ENCODE data around the gene GAB4.
A peak's percentile ranks its signal among the peaks of the same experiment; 100 is the strongest.

Gene GAB4

DNA sequence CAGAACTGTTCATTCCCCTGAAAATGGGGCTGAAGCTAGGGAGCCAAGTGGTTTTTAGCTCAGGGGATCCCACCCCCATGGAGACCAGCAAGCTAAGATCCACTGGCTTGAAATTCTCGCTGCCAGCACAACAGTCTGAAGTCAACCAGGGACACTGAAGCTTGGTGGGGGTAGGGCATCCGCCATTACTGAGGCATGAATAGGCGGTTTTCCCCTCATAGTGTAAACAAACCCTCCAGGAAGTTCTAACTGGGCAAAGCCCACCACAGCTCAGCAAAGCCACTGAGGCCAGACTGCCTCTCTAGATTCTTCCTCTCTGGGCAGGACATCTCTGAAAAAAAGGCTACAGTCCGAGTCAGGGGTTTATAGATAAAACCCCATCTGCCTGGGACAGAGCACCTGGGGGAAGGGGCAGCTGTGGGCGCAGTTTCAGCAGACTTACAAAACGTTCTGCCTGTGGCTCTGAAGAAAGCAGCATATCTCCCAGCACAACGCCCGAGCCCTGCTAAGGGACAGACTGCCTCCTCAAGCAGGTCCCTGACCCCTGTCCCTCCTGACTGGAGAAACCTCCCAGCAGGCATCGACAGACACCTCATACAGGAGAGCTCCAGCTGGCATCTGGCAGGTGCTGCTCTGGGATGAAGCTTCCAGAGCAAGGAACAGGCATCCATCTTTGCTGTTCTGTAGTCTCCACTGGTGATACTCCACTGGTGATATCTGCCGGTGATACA, 32.7 kb downstream of the GAB4 start:
- DNase-seq = no peak

- DNase-seq = no peak
Observed at GRCh38 chr22:16974298-16975084, 33.5 kb downstream of the GAB4 start.

GRCh38 chr22:16973591-16974297, 34.3 kb downstream of the GAB4 start:
- no peak for DNase-seq

DNA sequence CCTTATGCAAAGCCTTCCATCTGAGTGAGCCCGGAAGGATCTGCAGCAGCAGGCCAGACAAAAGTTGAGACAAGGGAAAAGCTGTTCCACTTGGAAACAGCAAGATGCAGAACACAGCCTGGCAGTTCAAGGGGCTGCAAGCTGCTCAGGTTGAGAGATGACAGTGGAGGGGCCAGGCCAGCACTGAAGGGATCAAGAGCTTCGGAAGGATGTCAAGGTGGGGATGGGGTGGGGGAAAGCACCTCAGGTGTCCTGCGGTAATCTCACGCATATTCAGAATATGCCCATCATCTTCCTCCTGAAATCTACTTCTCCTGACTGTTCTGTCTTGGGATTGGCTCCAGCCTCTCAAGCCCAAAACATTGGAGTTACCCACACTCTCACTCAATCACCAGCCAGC, 35.7 kb downstream of the GAB4 start:
- no peak for DNase-seq

DNA sequence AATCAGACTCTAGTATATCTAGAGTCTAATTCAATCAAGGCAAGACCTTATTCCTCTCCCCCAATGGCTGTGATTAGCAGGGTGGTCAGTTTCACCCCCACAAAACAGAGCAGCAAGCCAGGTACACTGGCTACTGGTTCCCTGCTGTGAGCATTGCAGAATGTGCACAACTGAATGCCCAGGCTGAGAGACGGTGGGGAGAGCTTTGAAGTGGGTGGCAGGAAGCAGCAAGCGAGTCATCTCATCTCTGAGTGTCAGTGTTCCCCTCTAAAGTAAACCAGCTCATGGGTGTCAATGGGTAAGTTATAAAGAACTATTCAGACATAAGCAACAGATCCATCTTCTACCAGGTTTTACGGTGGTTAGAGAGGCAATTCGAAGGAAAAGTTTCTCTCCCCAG, 37.6 kb downstream of the GAB4 start:
- DNase-seq = peak; percentile 14

DNA sequence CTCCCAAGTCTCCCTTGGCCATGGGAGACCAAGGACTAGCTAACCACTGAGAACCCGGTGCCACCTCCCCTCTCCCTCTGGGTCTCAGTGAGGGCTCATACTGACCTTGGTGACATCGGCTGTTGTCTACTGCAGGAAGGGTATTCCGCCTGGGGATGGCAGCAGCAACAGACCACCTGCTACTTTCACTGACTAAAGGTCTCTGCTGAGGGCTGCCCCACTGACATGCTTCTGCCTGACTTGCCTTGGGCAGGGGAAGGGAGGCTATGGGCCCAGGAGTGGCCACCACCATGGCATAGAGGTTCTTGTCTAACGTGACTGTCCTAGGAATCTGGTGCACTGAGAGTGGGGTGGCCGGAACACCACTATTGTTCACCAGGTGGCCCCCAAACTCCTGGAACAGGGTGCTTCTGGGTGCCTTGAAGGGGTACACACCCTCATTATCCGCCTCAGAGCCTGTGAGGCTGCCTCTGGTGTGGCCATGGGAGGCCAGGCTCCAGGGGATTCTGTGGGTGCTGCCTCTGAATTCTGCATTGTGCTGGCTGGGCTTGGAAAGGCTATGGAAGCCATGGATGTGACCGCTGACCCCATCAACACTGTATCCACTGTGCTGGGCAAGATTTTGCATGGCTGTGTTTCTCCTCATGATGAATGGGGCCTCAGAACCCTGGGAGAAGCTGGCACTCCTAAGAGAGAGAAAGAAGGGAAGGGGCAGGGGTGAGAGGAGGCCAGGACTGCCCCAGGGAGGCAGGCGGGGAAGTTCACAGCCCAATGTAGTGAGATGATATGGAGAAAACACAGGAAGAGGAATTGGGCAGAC, 38.3 kb downstream of the GAB4 start:
- no peak for DNase-seq

GRCh38 chr22:16968218-16968595, 39.8 kb downstream of the GAB4 start:
- DNase-seq = no peak

- DNase-seq = no peak
Observed at GRCh38 chr22:16967453-16968217, 40.4 kb downstream of the GAB4 start.

DNA sequence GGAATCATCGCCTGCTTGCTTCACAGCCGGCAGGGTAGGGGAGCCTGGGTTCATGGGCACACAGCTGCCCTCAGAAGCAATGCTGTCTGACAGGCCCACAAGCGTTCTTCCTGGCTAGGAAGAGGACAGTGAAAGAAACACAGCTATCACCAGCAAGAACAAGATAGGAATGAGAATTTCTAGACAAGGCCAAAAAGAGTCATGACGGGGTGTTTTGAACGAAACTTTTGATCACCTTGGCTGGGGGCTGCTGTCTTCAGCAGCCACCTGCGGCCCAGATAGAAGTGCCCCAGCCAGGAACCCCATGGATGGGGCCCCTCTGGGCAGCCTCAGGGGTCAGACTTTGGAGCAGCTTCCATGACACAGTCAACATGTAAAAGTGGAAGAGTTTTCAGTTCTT, 41.8 kb downstream of the GAB4 start:
- DNase-seq = no peak

DNA sequence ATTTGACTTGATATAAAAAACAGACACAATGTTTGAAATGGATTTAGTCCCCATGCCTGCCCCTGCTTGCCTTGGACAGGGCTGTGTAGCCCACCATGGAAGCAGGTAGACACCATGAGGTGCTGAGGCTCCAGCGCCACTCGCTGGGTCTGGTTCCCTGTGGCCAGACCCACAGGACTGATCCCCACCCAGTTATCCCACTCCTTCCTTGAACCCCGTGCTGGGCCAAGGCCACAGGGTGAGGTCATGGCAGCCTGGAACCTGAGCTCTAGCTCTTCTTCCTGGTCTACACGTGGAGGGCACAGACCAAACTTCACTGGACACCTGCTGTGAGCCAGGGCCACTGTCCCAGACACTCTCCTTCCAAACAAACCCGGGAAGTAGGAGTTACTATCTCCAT, 42.5 kb downstream of the GAB4 start:
- DNase-seq = no peak

- no peak for DNase-seq
Observed at GRCh38 chr22:16965083-16965482, 42.9 kb downstream of the GAB4 start.

- no peak for DNase-seq
Observed at GRCh38 chr22:16964366-16964765, 43.7 kb downstream of the GAB4 start.

DNA sequence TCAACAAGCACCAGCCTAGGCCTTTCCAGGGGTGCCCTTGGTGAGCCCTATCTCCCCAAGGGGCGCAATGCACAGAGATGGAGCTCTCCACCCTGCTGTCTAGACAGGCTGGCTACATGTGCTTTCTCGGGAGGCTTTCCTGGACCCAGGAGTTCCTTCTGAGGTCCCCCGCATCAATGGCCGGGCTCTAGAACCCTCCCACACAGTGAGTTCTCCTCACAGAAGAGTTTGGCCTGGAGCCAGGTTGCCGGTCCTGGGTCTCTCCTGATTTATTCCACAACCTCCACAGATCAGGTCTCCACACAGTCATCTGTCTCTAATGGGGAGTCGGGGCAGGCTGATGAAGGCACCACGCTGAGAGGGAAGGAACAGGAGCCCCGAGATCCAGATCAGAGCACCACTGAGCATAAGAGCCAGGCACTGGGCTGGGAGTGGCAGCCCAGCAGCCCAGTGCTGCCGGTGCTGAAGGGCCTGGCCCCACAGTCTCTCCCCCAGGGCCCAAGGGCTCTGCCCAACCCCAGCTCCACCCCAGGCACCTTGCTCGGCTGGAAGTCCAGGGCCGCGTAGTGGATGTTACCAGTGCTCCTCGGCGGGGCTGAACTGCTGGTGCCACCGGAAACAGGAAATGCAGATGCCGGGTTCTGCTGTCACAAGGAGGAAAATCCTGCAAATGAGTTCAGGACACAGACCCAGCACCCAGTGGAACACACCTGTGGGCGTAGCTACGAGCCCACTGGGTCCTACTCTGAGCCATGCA, 44.7 kb downstream of the GAB4 start:
- DNase-seq = no peak

DNA sequence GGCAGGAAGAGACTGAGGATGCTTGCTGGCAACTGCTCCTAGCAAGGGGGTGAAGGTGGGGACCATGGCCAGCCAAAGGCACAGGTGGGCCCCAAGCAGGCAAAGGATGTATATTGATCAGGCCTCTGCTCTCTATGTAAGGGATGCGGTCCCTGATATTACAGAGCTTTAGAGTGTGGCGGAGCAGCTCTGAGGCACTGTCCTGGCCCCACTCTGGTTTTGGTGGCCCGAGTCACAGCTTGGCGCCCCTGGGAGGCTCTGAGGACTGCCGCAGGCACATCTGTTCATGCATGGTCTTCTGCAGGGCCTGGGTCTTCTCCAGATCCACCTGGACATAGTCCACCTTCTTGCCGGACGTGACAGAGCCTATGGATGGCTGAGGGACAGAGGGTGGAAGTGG, 45.5 kb downstream of the GAB4 start:
- no peak for DNase-seq

DNA sequence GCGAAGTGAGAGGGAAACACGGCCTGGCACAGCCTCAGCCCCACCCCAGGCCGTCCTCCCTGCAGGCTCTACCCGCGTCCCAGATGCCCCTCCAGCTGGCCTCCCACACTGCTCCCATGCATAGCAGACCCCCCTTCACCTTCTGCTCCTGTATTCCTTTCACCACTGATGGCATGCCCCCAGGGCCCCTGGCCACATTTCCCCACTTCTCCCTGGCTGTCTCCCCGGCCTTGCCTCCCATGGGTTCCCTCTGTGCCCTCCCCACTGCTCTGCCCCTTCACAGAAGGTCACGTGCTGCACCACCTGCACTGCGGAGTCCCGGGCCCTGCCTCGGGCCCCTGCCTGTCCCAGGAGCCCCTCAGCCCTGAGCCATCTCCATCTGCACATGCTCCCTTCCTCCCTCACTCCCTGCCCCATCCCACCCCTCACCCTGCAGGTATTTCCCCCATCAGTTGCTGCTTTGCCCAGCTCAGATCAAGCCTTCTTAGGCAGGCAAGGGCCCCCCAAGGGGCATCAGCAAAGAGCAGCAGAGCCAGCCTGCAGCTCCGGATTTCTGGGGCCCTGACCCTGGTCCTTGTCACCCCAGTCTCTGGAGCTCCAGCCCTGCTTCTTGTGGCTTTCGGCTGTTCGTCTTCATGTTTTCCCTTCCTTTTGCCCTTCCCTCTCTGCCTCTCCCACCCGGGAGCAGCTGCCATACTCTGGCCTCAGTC, 46.4 kb downstream of the GAB4 start:
- DNase-seq = no peak

DNA sequence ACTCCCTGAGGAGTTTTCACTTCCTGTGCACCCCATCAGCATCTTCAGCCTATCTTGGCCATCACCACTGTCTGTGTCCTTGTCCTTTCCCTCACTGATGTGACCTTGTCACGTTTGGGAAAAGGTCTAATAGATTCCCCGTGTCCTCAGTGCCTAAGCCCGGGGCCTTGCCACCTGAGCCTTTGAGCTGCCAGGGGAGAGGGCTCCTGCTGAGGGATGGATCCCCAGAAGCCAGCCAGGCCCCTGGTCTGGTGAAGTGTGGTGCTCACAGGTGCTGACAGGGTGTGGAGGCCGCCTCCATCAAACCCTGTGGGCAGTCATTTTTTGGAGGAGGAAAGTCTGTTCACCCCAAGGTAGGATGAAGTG, 47.2 kb downstream of the GAB4 start:
- no peak for DNase-seq

DNA sequence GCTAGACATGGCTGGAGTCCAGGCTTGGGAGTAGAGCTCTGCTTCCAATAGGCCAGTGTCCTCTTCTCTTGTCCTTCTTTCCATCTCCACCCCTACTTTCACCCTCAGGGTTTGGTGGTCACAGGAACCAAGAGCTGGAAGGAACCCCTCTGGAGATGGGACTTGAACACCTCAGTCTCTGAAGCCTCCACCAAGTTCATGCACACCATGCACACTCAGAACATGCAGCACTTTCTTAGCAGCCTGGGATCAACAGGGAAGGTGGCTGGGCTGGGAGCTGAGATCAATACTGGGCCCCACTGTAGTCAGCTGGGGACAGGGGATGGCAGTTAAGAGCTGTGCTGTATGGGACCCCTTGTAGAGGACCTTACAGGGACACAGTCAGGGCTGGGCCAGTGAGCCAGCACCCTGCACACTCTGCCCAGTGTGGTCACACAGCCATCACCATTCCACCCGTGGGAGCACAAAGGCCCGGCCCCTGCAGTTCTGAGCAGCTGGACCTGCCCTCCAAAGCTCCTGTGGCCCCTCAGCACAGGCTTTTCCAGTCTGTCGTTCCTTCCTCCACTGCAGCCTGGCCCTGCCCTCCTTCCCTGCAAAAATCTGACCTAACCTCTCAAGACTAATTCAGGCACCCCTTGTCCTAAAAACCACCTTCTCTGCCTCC, 47.7 kb downstream of the GAB4 start:
- DNase-seq = no peak

GRCh38 chr22:16959345-16959930, 48.6 kb downstream of the GAB4 start:
- no peak for DNase-seq

DNA sequence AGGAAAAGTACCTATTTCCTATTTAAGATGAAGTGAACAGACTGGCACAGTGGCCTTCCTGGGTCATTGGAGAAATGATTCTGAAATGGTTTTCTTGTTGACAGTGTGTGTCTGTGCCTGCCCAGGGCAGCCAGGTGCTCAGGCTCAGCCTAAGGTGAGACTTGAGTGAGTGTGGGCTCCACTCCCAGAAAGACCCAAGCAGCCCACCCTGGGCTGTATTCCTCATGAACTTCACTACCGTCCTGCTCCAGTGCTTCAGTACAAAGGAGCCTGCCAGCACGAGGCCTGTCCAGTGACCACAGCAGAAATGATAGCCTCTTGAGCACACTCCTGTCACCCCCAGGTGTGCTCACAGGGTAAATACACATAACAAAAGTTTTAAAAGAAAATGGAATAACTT, 49.5 kb downstream of the GAB4 start:
- DNase-seq = no peak

DNA sequence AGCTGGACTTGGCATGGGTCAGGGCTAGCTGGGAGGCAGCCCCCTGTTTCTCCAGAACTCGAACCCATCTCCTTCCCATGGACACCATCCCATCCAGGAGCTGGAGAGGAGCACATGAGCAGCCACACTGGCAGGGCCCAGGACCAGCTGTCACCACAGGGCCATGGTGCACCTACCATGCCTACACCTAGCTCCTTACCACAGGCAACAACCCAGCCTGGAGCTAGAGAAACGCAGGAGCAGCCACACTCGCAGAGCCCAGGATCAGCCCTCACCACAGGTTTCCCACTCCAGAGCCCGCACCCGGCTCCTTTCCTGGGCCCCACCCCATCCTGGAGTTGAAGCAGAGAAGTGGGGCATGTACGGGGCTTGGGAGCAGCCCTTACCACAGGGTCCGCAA, 50.2 kb downstream of the GAB4 start:
- no peak for DNase-seq
